ENCODE data around the gene NOS3.

The NOS3 gene

DNA sequence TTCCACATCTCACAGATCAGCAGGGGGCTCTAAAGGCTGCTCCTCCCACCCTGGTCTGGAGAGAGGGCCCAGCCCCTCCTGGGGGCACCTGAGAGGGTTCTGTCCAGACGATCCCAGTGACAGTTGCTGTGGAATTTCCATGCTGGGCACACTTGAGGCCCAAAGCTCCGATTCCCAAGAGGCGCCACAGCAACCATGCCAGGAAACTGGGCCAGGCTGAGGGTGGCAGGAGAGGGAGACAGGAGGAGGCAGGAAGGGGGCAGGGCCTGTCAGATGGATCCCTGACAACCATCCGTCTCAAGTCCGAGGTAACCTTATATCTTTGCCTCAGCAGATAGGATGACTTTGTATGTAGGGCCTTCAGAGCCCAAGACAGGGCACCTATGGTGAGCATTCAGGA lies 4.3 kb upstream of the NOS3 start:
- CTCF ChIA-PET, result interaction anchor here (1.0 to 9.6 kb wide), 14 partner anchors 7 to 126 kb away, joined by 3 to 215 read pairs (median 4); no protein-coding TSS in a partner anchor
- Histone ChIP-seq H3K36me3 (ENCODE audit: control insufficient read depth in 4 of 4, insufficient read depth in 4 of 4, low read length in 3 of 4) (no peaks in the 10 kb centered on the region), H3K9me3 (ENCODE audit: control extremely low read depth in 1 of 5, control insufficient read depth in 4 of 5, insufficient read depth in 2 of 5, low read depth in 1 of 5, low read length in 4 of 5) (peaks cover 0 to 17% (median 14%) of the 10 kb centered on the region in 5 experiments), H3K4me1 (ENCODE audit: control extremely low read depth in 1 of 4, control insufficient read depth in 4 of 4, insufficient read depth in 4 of 4, low read length in 3 of 4) (peaks cover 0 to 15% (median 12%) of the 10 kb centered on the region in 4 experiments), H3K27me3 (replicated peaks in 2 of 5; ENCODE audit: control insufficient read depth in 4 of 5, insufficient read depth in 5 of 5, low read length in 4 of 5) (peaks cover 0 to 40% (median 9%) of the 10 kb centered on the region in 5 experiments), H3K4me3 (ENCODE audit: control insufficient read depth in 1 of 7, extremely low read depth in 1 of 7, insufficient read depth in 4 of 7, low read depth in 2 of 7, low read length in 6 of 7) (no peak overlapping the region), H3K27ac (ENCODE audit: insufficient read depth in 1 of 2, low read depth in 1 of 2, low read length in 2 of 2, poor library complexity in 1 of 2, severe bottlenecking in 2 of 2) (no peak overlapping the region)
- no peak for DNase-seq
- 71% methylated on average over 5 of the region's 5 CpGs for WGBS (ENCODE audit: insufficient coverage)
- POLR2A ChIA-PET, result no interaction called here

DNA sequence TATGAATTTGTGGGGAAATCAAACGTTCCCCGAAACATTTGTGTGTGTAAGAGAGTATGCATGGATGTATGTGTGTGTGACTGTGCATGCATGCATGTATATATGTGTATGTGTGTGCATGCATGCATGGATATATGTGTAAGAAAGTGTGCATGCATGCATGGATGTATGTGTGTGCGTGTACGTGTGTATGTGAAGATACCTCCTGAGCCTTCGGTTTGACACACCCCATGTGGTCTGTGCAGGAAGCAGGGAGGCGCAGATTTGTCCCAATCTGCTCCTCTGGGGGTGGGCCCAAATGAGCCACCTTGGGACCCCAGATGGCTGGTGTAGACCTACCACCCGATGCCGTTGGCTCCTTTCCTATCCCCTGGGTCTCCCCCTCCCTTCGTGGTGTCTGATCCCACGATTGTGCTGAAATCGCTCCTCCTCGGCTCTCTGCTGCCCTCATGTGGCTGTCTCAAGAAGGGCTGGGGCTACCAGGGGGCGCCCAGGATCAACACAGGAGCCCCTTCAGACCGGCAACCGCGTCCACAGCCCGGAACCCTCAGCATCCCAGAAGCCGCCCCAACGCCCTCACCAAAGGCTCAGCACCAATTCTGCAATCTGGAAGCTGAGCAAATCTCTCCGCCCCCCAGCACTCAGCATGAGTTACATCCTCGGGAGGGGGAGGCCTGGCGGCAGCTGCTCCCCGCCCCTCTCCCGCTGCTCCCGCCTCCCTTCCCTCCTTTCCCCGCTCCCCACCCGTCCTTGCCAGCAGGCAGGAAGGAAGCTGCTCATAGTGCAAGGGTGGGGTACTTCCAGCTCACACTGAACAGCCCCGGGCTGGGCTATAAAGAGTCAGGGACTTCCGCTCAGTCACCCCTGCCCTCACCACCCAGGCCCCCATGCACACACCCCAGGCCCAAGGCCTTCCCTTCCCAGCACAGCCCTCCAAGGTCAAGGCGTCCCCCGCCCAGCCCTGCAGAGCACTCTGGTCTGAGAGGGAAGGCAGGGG lies 2.3 kb upstream of the NOS3 start:
- Histone ChIP-seq H3K4me3 (ENCODE audit: control insufficient read depth in 1 of 7, extremely low read depth in 1 of 7, insufficient read depth in 4 of 7, low read depth in 2 of 7, low read length in 6 of 7) (no peak overlapping the region), H3K27me3 (replicated peaks in 2 of 5; ENCODE audit: control insufficient read depth in 4 of 5, insufficient read depth in 5 of 5, low read length in 4 of 5) (peaks cover 0 to 22% (median 9%) of the 10 kb centered on the region in 5 experiments), H3K4me1 (ENCODE audit: control extremely low read depth in 1 of 4, control insufficient read depth in 4 of 4, insufficient read depth in 4 of 4, low read length in 3 of 4) (peaks cover 0 to 23% (median 15%) of the 10 kb centered on the region in 4 experiments), H3K36me3 (ENCODE audit: control insufficient read depth in 4 of 4, insufficient read depth in 4 of 4, low read length in 3 of 4) (no peaks in the 10 kb centered on the region), H3K27ac (ENCODE audit: insufficient read depth in 1 of 2, low read depth in 1 of 2, low read length in 2 of 2, poor library complexity in 1 of 2, severe bottlenecking in 2 of 2) (no peak overlapping the region), H3K9me3 (ENCODE audit: control extremely low read depth in 1 of 5, control insufficient read depth in 4 of 5, insufficient read depth in 2 of 5, low read depth in 1 of 5, low read length in 4 of 5) (peaks cover 0 to 17% (median 14%) of the 10 kb centered on the region in 5 experiments)
- POLR2A ChIA-PET, result no interaction called here
- DNase-seq, result peak; percentile 67 to 82 (median 78)
- CTCF ChIA-PET, result interaction anchor here (0.8 to 7.4 kb wide), 18 partner anchors 8 to 209 kb away, joined by 3 to 101 read pairs (median 4); partner anchors contain the start of gene ATG9B
- 6% methylated on average over 24 of the region's 31 CpGs for WGBS (ENCODE audit: insufficient coverage)

DNA sequence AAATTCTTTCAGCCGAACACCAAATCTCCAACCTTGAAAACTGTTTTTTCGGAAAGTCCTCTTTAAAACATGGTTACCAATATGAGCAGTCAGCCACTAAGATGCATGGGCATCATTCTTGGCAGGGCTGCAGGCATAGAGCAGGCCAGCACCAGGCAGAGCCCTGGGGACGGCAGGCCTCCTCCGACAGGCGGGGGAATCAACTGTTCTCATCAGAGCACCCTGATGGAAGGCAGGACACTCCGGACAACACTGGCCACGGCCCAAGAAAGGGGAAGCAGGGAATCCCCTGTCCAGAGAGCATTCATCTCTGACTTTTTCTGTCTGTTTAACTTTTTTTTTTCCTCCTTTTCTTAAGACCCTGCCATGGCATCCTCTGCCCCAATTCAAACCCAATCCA lies 1.4 kb upstream of the NOS3 start:
- no peaks in the 10 kb centered on the region for H3K36me3 ChIP-seq (ENCODE audit: control insufficient read depth in 4 of 4, insufficient read depth in 4 of 4, low read length in 3 of 4)
- H3K27me3 ChIP-seq (replicated peaks in 2 of 5; ENCODE audit: control insufficient read depth in 4 of 5, insufficient read depth in 5 of 5, low read length in 4 of 5), result peaks cover 0 to 21% (median 9%) of the 10 kb centered on the region in 5 experiments
- DNase-seq, result no peak
- peaks cover 0 to 17% (median 14%) of the 10 kb centered on the region in 5 experiments for H3K9me3 ChIP-seq (ENCODE audit: control extremely low read depth in 1 of 5, control insufficient read depth in 4 of 5, insufficient read depth in 2 of 5, low read depth in 1 of 5, low read length in 4 of 5)
- POLR2A ChIA-PET, result no interaction called here
- CTCF ChIA-PET, result interaction anchor here (0.8 to 7.4 kb wide), 16 partner anchors 9 to 210 kb away, joined by 3 to 101 read pairs (median 4); partner anchors contain the start of gene ATG9B
- H3K27ac ChIP-seq (ENCODE audit: insufficient read depth in 1 of 2, low read depth in 1 of 2, low read length in 2 of 2, poor library complexity in 1 of 2, severe bottlenecking in 2 of 2), result no peak overlapping the region
- WGBS (ENCODE audit: insufficient coverage), result 84% methylated on average over 7 of the region's 7 CpGs
- H3K4me1 ChIP-seq (ENCODE audit: control extremely low read depth in 1 of 4, control insufficient read depth in 4 of 4, insufficient read depth in 4 of 4, low read length in 3 of 4), result peaks cover 4 to 33% (median 24%) of the 10 kb centered on the region in 4 experiments
- no peak overlapping the region for H3K4me3 ChIP-seq (ENCODE audit: control insufficient read depth in 1 of 7, extremely low read depth in 1 of 7, insufficient read depth in 4 of 7, low read depth in 2 of 7, low read length in 6 of 7)

DNA sequence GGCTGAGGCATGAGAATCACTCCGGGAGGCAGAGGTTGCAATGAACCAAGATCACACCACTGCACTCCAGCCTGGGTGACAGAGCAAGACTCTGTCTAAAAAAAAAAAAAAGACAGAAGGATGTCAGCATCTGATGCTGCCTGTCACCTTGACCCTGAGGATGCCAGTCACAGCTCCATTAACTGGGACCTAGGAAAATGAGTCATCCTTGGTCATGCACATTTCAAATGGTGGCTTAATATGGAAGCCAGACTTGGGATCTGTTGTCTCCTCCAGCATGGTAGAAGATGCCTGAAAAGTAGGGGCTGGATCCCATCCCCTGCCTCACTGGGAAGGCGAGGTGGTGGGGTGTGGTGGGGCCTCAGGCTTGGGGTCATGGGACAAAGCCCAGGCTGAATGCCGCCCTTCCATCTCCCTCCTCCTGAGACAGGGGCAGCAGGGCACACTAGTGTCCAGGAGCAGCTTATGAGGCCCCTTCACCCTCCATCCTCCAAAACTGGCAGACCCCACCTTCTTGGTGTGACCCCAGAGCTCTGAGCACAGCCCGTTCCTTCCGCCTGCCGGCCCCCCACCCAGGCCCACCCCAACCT lies 1.3 kb downstream of the NOS3 start:
- H3K9me3 ChIP-seq (ENCODE audit: control extremely low read depth in 1 of 5, control insufficient read depth in 4 of 5, insufficient read depth in 2 of 5, low read depth in 1 of 5, low read length in 4 of 5), result peaks cover 0 to 17% (median 14%) of the 10 kb centered on the region in 5 experiments
- ChIA-PET POLR2A (interaction anchor here (0.9 kb wide), 1 partner anchor 96 kb away, joined by 3 read pairs; no protein-coding TSS in a partner anchor), CTCF (interaction anchor here (0.7 to 7.4 kb wide), 6 partner anchors 12 to 94 kb away, joined by 3 to 101 read pairs (median 12); no protein-coding TSS in a partner anchor)
- H3K27me3 ChIP-seq (replicated peaks in 2 of 5; ENCODE audit: control insufficient read depth in 4 of 5, insufficient read depth in 5 of 5, low read length in 4 of 5), result peaks cover 0 to 17% (median 4%) of the 10 kb centered on the region in 5 experiments
- peaks cover 4 to 48% (median 40%) of the 10 kb centered on the region in 4 experiments for H3K4me1 ChIP-seq (ENCODE audit: control extremely low read depth in 1 of 4, control insufficient read depth in 4 of 4, insufficient read depth in 4 of 4, low read length in 3 of 4)
- WGBS (ENCODE audit: insufficient coverage), result 90% methylated on average over 6 of the region's 6 CpGs
- no peak for DNase-seq
- no peak overlapping the region for H3K4me3 ChIP-seq (ENCODE audit: control insufficient read depth in 1 of 7, extremely low read depth in 1 of 7, insufficient read depth in 4 of 7, low read depth in 2 of 7, low read length in 6 of 7)
- H3K36me3 ChIP-seq (ENCODE audit: control insufficient read depth in 4 of 4, insufficient read depth in 4 of 4, low read length in 3 of 4), result no peaks in the 10 kb centered on the region
- no peak overlapping the region for H3K27ac ChIP-seq (ENCODE audit: insufficient read depth in 1 of 2, low read depth in 1 of 2, low read length in 2 of 2, poor library complexity in 1 of 2, severe bottlenecking in 2 of 2)

DNA sequence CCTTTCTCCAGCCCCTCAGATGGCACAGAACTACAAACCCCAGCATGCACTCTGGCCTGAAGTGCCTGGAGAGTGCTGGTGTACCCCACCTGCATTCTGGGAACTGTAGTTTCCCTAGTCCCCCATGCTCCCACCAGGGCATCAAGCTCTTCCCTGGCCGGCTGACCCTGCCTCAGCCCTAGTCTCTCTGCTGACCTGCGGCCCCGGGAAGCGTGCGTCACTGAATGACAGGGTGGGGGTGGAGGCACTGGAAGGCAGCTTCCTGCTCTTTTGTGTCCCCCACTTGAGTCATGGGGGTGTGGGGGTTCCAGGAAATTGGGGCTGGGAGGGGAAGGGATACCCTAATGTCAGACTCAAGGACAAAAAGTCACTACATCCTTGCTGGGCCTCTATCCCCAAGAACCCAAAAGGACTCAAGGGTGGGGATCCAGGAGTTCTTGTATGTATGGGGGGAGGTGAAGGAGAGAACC lies 2.1 kb downstream of the NOS3 start:
- H3K4me1 ChIP-seq (ENCODE audit: control extremely low read depth in 1 of 4, control insufficient read depth in 4 of 4, insufficient read depth in 4 of 4, low read length in 3 of 4), result peaks cover 4 to 51% (median 45%) of the 10 kb centered on the region in 4 experiments
- ChIA-PET CTCF (interaction anchor here (2.4 to 7.4 kb wide), 4 partner anchors 9 to 29 kb away, joined by 17 to 101 read pairs (median 52); no protein-coding TSS in a partner anchor), POLR2A (interaction anchor here (0.9 kb wide), 1 partner anchor 96 kb away, joined by 3 read pairs; no protein-coding TSS in a partner anchor)
- no CpG with 5 or more reads among the region's 5 CpGs for WGBS (ENCODE audit: insufficient coverage)
- no peak overlapping the region for H3K4me3 ChIP-seq (ENCODE audit: control insufficient read depth in 1 of 7, extremely low read depth in 1 of 7, insufficient read depth in 4 of 7, low read depth in 2 of 7, low read length in 6 of 7)
- no peak overlapping the region for H3K27ac ChIP-seq (ENCODE audit: insufficient read depth in 1 of 2, low read depth in 1 of 2, low read length in 2 of 2, poor library complexity in 1 of 2, severe bottlenecking in 2 of 2)
- DNase-seq, result peak in 2 of 3 donors; percentile 54 to 61
- no peaks in the 10 kb centered on the region for H3K36me3 ChIP-seq (ENCODE audit: control insufficient read depth in 4 of 4, insufficient read depth in 4 of 4, low read length in 3 of 4)
- peaks cover 0 to 20% (median under 1%) of the 10 kb centered on the region in 5 experiments for H3K27me3 ChIP-seq (replicated peaks in 2 of 5; ENCODE audit: control insufficient read depth in 4 of 5, insufficient read depth in 5 of 5, low read length in 4 of 5)
- peaks cover 0 to 17% (median 14%) of the 10 kb centered on the region in 5 experiments for H3K9me3 ChIP-seq (ENCODE audit: control extremely low read depth in 1 of 5, control insufficient read depth in 4 of 5, insufficient read depth in 2 of 5, low read depth in 1 of 5, low read length in 4 of 5)

DNA sequence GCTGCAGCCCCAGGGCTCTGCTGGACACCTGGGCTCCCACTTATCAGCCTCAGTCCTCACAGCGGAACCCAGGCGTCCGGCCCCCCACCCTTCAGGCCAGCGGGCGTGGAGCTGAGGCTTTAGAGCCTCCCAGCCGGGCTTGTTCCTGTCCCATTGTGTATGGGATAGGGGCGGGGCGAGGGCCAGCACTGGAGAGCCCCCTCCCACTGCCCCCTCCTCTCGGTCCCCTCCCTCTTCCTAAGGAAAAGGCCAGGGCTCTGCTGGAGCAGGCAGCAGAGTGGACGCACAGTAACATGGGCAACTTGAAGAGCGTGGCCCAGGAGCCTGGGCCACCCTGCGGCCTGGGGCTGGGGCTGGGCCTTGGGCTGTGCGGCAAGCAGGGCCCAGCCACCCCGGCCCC lies 2.7 kb downstream of the NOS3 start:
- no peak for DNase-seq
- ChIA-PET CTCF (interaction anchor here (0.7 to 7.4 kb wide), 10 partner anchors 8 to 221 kb away, joined by 3 to 101 read pairs (median 5); no protein-coding TSS in a partner anchor), POLR2A (no interaction called here)

More for the DNA sequence above, 2.7 kb downstream of the NOS3 start:
- Histone ChIP-seq H3K4me3 (ENCODE audit: control insufficient read depth in 1 of 7, extremely low read depth in 1 of 7, insufficient read depth in 4 of 7, low read depth in 2 of 7, low read length in 6 of 7) (no peak overlapping the region), H3K27ac (ENCODE audit: insufficient read depth in 1 of 2, low read depth in 1 of 2, low read length in 2 of 2, poor library complexity in 1 of 2, severe bottlenecking in 2 of 2) (no peak overlapping the region), H3K27me3 (replicated peaks in 2 of 5; ENCODE audit: control insufficient read depth in 4 of 5, insufficient read depth in 5 of 5, low read length in 4 of 5) (peaks cover 0 to 27% (median 4%) of the 10 kb centered on the region in 5 experiments), H3K9me3 (ENCODE audit: control extremely low read depth in 1 of 5, control insufficient read depth in 4 of 5, insufficient read depth in 2 of 5, low read depth in 1 of 5, low read length in 4 of 5) (peaks cover 0 to 17% (median 14%) of the 10 kb centered on the region in 5 experiments), H3K36me3 (ENCODE audit: control insufficient read depth in 4 of 4, insufficient read depth in 4 of 4, low read length in 3 of 4) (no peaks in the 10 kb centered on the region), H3K4me1 (ENCODE audit: control extremely low read depth in 1 of 4, control insufficient read depth in 4 of 4, insufficient read depth in 4 of 4, low read length in 3 of 4) (peaks cover 4 to 45% (median 40%) of the 10 kb centered on the region in 4 experiments)
- 94% methylated on average over 12 of the region's 14 CpGs for WGBS (ENCODE audit: insufficient coverage)
